GM12874 (cell line): ENCODE data around the gene ERGIC1.

ENCODE experiments used
- TF ChIP-seq, protein P1 (sequence below): IDR thresholded peaks from 2 replicates; pipeline ENCODE4 v1.5.1; 2011; ENCODE audit warnings: low read depth, mild to moderate bottlenecking, control low read depth, low read length, moderate library complexity; ENCODE audit not compliant: insufficient read depth

Gene ERGIC1

DNA sequence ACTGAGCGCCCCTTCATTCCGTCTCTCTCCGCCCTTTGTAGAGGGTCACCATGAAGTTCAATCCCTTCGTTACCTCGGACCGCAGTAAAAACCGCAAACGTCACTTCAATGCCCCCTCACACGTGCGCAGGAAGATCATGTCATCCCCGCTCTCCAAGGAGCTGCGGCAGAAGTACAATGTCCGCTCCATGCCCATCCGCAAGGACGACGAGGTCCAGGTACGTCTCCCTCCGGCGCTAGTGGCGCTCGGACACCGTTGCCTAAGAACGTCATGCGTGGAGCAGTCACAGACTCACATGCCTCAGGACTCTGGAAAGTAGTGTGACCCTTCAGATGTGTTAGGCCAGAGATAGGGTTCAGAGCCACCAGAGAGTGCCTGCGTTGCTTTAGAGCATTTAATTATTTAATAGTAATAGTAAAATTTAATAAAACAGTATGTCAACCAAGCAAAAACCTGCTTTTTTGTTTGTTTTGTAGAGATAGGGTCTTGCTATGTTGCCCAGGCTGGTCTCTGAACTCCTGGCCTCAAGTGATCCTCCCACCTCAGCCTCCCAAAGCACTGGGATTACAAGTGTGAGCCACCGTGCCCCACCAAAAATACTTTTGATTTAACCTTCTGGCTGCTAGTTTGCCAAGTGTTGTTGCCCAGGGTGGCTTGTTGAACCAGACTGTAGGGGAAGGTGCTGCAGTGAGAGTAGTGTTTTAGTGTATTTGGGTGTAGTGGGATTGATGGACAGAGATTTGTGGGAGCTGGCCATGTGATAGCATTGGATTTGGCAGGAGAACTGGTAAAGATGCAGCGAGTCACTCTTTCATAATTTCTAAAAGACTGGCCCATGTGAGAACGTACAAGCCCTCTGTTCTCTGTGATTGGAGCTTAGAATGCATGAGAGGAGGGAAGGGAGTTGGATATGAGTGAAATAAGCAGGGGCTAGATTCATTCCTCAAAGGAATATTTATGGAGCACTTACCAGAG, 126.1 kb downstream of the ERGIC1 start:
- TF ChIP-seq, protein P1, sequence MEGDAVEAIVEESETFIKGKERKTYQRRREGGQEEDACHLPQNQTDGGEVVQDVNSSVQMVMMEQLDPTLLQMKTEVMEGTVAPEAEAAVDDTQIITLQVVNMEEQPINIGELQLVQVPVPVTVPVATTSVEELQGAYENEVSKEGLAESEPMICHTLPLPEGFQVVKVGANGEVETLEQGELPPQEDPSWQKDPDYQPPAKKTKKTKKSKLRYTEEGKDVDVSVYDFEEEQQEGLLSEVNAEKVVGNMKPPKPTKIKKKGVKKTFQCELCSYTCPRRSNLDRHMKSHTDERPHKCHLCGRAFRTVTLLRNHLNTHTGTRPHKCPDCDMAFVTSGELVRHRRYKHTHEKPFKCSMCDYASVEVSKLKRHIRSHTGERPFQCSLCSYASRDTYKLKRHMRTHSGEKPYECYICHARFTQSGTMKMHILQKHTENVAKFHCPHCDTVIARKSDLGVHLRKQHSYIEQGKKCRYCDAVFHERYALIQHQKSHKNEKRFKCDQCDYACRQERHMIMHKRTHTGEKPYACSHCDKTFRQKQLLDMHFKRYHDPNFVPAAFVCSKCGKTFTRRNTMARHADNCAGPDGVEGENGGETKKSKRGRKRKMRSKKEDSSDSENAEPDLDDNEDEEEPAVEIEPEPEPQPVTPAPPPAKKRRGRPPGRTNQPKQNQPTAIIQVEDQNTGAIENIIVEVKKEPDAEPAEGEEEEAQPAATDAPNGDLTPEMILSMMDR, result no peak

DNA sequence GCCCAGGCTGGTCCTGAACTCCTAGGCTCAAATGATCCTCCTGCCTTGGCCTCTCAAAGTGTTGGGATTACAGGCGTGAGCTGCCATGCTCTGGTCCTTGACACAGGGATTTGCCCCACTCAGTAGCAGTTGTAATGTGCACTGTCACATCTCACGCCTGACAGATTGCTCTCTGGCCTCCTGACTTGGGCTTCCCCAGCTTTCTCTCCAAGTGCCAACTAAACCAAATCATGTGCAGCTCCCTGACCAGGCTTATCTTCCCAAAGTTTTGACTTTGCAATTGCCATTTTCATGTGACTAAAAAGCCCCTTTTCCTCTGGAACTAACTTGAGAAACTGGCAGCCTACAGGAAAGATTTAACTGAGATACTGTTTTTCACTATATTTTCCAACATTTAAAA, 135.9 kb downstream of the ERGIC1 start:
- TF ChIP-seq, protein P1, result no peak

DNA sequence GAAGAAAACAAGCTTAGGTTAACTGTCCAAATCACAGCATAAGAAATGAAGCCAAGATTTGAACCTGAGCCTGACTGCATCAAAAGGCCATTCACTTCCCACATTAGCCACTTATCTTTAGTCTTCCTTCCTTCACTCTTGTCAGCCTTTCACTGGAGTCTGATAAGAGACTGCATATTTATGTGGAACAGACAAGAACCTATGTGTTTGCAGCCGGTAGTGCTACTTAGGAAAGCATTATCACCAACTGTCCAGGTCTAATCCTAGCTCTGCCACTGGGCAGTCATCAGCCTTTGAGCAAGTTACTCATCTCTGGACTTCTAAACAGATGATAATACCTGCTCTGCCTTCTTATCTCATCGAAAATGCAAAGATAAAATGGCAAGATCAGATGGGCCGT, 137.4 kb downstream of the ERGIC1 start:
- TF ChIP-seq, protein P1, result no peak

GRCh38 chr5:172972552-172972951, 138.5 kb downstream of the ERGIC1 start:
- TF ChIP-seq, protein P1, result no peak

DNA sequence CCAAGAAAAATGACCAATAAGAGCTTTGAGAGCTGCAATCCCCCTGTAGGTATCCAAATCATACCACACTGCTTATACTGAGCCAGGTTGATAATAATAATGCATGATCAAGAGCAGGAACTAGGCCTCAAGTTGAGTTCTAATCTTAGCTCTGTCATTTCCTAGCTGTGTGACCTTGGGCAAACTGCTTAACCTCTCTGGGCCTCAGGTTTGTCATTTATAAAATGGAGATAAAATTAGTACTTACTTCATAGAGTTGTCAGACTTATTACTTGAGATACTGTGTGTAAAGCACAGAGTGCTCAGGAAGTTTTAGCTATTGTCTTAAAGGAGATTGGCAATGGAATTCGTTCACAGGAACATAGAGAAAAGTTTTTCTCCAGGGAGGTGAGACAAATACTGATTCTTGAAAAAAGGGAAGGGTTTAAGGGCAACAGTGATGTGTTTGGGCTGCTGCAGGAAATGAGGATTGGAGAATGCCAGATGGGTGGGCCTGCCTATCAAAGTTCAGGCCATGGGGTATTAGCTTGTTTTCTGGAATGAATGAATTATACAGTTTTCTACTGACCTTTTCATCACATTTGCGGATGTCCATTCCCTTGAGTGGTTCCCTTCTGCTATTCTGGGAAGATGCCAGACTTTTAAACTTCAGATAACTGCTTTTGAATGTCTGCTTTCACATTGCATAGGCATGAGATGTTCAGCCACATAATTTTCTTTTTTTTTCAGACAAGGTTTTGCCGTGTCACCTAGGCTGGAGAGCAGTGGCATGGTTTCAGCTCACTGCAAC, 139.3 kb downstream of the ERGIC1 start:
- TF ChIP-seq, protein P1, result no peak

GRCh38 chr5:172973931-172974330, 139.9 kb downstream of the ERGIC1 start:
- TF ChIP-seq, protein P1, result no peak

GRCh38 chr5:172975289-172975688, 141.2 kb downstream of the ERGIC1 start:
- TF ChIP-seq, protein P1, result no peak
